ENCODE results near the gene CCSAP. TPM values are rescaled to one million over a fixed set of nuclear protein-coding genes. Genes with fewer than 3 reads are reported as not detected.

Gene CCSAP
- total and polyA plus RNA-seq, 2 of the 13 experiments (the other 11 are each of a cell fraction or from before 2014, with no cell fraction given): 3.7 to 9.0 TPM

DNA sequence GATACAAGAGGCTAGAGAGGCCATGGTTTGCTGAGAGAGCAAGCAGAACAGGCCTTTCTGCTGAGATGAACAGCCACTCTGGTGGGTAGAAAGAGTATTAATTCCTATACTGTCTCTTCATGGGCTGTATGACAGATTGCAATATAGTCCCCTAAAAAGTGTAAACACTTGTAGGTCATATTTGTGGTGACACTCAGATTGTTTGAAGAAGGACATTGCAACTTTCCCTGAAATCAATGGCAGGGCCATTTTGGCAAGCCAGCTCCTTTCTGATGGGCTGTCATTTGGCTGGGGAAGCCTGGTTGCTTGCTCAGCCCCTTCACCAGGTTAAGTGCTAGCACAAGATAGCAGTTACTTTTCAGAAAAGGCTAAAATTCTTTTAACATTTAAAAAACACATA, 44.4 kb downstream of the CCSAP start (continued):
- TF ChIP-seq ZNF318 (CRISPR knock-in tag; IDR thresholded peaks at IDR 0.05): no peak
- peak; percentile 87 for TF ChIP-seq ZNF644 (CRISPR knock-in tag; IDR thresholded peaks at IDR 0.05; ENCODE audit: low read depth)
- TF ChIP-seq, protein P1, sequence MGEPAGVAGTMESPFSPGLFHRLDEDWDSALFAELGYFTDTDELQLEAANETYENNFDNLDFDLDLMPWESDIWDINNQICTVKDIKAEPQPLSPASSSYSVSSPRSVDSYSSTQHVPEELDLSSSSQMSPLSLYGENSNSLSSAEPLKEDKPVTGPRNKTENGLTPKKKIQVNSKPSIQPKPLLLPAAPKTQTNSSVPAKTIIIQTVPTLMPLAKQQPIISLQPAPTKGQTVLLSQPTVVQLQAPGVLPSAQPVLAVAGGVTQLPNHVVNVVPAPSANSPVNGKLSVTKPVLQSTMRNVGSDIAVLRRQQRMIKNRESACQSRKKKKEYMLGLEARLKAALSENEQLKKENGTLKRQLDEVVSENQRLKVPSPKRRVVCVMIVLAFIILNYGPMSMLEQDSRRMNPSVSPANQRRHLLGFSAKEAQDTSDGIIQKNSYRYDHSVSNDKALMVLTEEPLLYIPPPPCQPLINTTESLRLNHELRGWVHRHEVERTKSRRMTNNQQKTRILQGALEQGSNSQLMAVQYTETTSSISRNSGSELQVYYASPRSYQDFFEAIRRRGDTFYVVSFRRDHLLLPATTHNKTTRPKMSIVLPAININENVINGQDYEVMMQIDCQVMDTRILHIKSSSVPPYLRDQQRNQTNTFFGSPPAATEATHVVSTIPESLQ (CRISPR knock-in tag; conservative IDR thresholded peaks at IDR 0.05): no peak
- TF ChIP-seq SAP130 (CRISPR knock-in tag; IDR thresholded peaks at IDR 0.05; ENCODE audit: low read depth): no peak
- TF ChIP-seq SAFB2 (CRISPR knock-in tag; IDR thresholded peaks at IDR 0.05; ENCODE audit: borderline replicate concordance, low read depth): no peak
- TF ChIP-seq KLF16 (CRISPR knock-in tag; IDR thresholded peaks at IDR 0.05): no peak
- TF ChIP-seq MTF2 (CRISPR knock-in tag; IDR thresholded peaks at IDR 0.05; ENCODE audit: borderline replicate concordance): no peak
- TF ChIP-seq ZNF574 (CRISPR knock-in tag; IDR thresholded peaks at IDR 0.05): 0 out of 2 replicates have a peak, but pooled peaks have one; percentile 14
- TF ChIP-seq TRAFD1 (CRISPR knock-in tag; IDR thresholded peaks at IDR 0.05; ENCODE audit: borderline replicate concordance): no peak
- TF ChIP-seq ZNF337 (CRISPR knock-in tag; IDR thresholded peaks at IDR 0.05; ENCODE audit: borderline replicate concordance, low read depth): no peak
- no peak for TF ChIP-seq BHLHE40 (IDR thresholded peaks at IDR 0.05; ENCODE audit: low read length)
- TF ChIP-seq, protein P2, sequence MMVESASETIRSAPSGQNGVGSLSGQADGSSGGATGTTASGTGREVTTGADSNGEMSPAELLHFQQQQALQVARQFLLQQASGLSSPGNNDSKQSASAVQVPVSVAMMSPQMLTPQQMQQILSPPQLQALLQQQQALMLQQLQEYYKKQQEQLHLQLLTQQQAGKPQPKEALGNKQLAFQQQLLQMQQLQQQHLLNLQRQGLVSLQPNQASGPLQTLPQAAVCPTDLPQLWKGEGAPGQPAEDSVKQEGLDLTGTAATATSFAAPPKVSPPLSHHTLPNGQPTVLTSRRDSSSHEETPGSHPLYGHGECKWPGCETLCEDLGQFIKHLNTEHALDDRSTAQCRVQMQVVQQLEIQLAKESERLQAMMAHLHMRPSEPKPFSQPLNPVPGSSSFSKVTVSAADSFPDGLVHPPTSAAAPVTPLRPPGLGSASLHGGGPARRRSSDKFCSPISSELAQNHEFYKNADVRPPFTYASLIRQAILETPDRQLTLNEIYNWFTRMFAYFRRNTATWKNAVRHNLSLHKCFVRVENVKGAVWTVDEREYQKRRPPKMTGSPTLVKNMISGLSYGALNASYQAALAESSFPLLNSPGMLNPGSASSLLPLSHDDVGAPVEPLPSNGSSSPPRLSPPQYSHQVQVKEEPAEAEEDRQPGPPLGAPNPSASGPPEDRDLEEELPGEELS (CRISPR knock-in tag; IDR thresholded peaks at IDR 0.05): peak; percentile 39; the same call in 1 of the 2 replicates
